GM04503 (cell line): ENCODE measurements around the gene KCNN4.
A peak's percentile ranks its signal among the peaks of the same experiment; 100 is the strongest.
"Not testable (repeated sequence)": the region's sequence is repeated elsewhere in the genome, so short reads cannot be mapped to it uniquely, and the experiment has no call there.

Experiments
- DNase-seq: peaks from one replicate; pipeline ENCODE4 v3.0.0-alpha.2; 2012; ENCODE audit warnings: low read depth

The KCNN4 gene

DNA sequence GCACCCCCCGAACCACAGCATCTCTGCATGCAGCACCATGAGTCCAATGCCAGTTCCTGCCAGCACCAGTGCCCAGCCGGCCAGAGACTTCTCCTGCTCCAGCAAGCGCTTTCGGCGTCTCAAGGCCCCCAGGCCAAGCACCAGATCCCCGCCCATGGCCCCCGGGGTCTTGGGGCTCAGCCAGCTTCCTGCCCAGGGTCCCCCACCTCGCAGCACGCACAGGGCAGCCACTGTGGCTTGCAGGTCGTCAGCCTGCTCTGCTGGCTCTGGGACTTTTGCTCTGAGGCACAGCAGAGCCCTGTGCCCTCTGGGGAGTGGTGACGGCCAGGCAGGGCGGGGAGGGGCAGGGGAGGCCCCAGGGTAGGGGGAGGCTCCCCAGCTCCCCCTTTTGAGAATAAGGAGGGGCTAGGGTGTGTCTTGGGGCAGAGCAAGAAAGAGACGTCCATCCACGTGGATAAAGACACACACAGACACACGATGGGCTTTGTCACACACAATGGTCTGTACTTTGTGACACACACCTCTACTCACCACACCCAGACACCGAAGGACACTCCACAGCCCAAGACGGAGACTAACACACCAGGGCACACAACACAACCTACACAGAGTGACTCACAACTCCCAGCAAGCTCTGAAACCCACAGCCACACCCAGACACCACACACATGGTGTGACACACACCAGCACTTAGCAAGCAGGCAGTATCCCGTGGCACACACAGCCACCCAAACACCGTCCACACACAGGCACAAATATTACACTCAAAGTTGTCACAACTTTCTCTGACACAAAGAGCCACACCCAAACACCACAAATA lies at the start of gene KCNN4:
Gene KCNN4, minus strand, starts transcription at position 268 of the 820 bp plus-strand sequence. Its CDS starts 112 bp downstream, at position 156.
- DNase-seq, result no peak

DNA sequence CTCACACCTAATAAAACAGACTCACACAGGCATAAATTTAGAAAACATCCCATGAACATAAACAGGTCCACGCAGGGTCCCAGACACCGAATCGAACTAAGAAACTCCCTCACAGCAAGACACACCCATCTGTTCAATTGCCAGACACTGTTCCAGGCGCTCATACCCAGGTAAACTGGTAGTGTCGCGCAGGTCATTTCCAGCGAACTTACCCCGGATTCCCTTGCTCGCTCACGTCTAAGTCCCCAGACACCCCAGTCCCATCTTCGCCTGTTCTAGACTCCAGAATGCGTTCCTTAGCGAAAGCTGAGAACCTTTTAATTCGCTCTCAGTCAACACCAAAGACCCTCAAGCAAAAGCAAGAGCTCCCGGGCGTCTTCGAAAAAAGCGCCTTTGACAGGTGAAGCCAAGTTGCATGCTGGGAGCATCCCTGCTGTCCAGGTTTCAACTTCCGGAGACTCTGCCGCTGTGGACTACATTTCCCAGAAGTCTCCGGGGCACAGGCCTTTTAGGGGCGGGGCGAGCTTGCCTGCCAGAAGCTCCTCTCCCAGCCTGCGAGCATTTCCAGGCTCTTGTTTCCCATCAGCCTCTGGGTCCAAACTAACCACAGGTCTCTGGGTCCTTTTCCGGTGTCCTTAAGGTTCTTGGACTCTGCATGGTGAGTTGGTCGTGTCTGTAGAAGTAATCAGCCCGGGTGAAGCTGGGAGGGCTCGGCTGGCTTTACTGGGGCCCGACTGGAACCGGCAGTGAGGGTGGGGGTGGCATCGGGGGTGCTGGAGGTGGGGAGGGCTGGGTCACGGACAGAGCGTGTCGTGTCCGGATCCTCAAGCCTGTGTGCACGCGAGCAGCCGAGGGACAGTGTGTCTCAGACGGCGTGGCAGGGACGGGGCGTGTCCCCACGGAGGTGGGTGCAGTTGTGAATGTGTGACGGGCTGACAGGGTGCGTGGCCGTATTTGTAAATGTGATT lies 46.3 kb upstream of the KCNN4 start, which contains the start of gene ZNF283:
Gene ZNF283, plus strand, starts transcription at position 535 of the 968 bp plus-strand sequence. CDS start 6,184 bp downstream, outside the sequence.
- DNase-seq, result peak; percentile 60

DNA sequence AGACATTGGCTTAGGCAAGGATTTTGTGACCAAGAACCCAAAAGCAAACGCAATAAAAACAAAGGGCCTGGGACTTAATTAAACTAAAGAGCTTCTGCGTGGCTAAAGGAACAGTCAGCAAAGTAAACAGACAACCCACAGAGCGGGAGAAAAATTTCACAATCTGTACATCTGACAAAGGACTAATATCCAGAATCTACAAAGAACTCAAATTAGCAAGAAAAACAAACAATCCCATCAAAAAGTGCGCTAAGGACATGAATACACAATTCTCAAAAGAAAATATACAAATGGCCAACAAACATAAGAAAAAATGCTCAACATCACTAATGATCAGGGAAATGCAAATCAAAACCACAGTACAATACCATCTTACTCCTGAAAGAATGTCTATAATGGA lies 43.8 kb upstream of the KCNN4 start:
- DNase-seq, result not testable (repeated sequence)

DNA sequence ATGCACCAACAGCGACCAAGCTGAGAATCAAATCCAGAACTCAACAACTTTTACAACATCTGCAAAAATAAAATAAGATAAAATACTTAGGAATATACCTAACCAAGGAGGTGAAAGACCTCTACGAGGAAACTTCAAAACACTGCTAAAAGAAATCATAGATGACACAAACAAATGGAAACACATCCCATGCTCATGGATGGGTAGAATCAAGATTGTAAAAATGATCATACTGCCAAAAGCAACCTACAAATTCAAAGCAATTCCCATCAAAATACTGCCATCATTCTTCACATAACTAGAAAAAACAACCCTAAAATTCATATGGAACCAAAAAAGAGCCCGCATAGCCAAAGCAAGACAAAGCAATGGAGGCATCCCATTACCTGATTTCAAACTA lies 43.1 kb upstream of the KCNN4 start:
- DNase-seq, result not testable (repeated sequence)

DNA sequence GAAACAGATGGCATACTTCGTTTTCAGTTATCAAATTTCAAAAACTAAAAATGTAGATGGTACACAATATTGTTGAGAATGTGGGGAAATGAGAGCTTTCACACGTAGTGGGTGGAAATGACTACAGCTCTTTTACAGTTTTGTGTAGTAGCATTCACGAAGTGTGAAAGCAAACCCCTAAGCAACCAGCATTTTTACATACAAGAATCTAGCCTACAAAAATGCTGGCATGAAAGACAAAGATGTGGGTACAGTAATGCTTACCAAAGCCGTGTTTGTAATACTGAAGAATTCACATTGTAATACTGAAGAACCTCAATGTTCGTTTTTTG lies 40.1 kb upstream of the KCNN4 start:
- DNase-seq, result no peak

DNA sequence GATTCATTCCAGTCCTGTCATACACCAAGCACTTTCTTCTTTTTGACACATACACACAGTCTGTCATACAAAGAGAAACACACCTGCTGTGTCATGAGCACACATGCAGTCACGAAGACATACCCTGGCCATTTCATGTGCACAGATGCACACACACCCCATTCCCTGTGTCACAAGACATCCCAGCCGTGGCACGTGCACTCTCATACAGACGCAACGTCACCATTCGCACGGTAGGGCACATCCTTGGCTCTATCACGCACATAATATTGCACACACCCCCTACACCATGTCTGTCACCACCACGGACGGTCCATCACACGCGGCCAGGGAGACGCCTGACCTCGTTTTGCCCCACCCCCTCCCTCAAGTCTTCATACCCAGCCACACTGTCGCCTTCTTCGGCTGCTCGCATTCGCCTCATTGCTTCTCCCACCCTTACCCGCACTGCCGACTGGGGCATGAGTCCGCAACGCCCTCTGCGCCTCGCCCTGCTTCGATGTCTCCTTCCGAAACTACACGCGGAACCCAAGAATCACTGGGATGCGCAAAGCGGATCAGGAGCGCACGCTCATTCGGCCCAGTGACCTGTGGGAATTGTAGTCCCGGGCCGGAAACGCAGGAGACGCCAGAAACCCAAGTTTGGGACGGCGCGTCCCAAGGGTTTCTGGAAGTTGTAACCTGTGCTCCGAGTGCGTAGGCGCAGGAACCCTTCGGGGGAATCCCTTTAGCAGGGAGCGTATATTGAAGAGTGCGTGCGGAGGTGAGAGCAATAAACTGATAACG lies 39.5 kb upstream of the KCNN4 start:
- peak; percentile 9 for DNase-seq

DNA sequence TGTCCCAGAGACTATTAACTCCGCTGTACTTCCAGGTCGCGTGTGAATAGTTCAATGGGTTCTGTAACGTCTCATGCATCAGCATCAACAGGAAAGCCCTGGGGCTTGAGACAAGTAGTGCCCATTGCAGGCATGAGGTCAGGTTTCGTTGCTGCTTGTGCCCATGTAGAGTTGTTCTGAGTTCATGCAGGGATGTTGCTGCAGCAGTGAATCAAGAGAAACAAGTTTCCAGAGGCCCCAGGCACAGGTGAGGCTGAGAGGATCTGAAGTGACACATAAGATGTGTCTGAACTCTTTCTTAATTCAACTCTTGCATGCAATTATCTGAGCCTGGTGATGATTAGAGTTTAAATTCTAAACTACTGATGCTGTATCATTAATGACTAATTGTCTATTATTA lies 37.7 kb upstream of the KCNN4 start:
- DNase-seq, result no peak

DNA sequence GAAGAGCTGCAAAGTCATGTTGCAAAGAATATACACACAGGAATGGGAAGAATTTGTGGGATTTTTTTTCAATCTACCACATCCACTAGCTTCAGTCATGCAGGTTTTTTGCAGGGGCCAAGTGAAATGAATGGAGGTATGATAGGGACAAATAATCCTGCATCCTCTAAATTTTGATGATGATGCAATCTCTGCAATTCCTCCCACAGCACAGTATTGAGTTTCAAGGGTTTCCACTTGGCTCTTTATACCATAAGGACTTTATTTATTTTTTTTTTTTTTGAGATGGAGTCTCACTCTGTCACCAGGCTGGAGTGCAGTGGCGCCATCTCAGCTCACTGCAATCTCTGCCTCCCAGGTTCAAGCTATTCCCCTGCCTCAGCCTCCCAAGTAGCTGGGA lies 36.7 kb upstream of the KCNN4 start:
- DNase-seq, result not testable (repeated sequence)

DNA sequence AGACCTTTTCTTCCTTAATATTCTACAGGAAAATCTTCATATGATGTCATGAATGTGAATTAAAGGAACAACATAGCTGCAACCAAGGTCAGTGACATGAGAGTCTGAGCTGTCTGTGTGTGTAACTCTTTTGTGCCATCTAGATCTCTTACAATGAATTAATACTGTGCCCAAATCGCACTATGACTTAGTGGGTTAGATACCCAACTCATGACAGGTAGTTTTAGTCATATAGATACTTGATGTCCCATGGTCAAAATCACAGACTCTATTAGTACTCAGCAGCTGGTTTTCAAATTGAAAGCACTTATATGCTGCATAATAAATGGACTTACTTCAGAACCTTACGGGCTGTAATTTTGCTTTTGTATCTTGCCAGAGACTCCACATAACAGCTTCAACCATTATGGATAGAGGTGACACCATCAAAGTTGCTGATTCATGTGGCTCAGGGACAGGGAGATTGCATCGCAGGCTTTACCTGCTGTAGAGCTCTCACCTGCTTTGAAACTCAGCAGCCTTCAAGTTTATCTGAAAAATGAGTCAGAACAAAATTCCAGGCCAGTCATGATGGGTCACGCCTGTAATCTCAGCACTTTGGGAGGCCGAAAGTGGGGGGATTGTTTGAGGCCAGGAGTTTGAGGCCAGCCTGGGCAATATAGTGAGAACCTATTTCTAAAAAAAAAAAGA lies 34.0 kb upstream of the KCNN4 start:
- DNase-seq, result no peak

DNA sequence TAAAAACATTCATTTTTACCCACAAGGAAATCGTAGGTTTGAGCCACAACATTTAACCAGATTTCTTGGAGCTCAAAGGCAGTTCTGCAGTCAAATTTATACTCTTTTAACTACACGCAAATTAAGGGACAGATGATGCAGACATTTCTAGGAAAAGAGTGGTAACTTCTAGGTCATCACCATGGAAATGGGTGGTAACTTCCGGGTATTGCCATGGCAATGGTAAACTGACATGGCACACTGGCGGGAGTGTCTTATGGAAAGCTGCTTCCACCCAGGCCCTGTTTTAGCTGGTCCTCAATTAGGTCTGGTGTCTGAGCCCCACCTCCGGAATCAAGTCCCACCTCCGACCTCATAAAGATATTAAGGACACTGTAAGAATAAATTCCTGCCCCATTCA lies 31.9 kb upstream of the KCNN4 start:
- no peak for DNase-seq

DNA sequence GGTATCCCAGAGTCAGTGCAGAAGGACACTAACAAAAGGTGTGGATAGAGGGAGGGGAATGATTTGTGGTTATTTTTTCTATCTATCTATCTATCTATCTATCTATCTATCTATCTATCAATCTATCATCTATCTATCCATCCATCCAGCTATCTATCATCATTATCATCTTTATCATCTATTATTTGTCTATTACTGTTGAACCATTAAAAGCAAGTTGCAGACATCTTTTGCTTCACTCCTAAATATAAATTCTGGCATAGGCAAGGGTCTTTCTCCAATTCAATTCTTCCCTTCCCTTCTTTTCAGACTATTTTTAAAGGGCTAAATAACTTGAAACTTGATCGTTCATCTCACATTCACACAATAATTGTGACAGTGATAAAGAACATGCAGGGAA lies 31.5 kb upstream of the KCNN4 start:
- DNase-seq, result no peak

DNA sequence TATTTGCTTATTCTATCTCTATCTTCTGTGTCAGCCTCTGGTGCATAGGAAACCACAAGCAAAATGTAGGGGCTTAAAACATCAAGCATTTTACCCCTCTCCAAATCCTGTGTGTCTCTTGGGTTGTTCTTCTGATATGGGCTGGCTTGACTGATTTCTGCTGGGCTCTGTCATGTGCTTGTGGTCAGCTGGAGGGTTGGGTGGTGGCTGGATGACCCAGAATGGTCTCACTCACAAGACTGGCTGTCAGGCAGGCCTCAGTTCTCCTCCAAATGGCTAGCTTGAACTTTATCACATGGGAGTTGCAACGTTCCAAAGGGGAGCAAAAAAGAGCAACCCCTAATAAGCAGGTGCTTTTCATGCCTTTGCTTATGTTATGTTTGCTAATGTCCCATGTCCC lies 31.1 kb upstream of the KCNN4 start:
- no peak for DNase-seq

DNA sequence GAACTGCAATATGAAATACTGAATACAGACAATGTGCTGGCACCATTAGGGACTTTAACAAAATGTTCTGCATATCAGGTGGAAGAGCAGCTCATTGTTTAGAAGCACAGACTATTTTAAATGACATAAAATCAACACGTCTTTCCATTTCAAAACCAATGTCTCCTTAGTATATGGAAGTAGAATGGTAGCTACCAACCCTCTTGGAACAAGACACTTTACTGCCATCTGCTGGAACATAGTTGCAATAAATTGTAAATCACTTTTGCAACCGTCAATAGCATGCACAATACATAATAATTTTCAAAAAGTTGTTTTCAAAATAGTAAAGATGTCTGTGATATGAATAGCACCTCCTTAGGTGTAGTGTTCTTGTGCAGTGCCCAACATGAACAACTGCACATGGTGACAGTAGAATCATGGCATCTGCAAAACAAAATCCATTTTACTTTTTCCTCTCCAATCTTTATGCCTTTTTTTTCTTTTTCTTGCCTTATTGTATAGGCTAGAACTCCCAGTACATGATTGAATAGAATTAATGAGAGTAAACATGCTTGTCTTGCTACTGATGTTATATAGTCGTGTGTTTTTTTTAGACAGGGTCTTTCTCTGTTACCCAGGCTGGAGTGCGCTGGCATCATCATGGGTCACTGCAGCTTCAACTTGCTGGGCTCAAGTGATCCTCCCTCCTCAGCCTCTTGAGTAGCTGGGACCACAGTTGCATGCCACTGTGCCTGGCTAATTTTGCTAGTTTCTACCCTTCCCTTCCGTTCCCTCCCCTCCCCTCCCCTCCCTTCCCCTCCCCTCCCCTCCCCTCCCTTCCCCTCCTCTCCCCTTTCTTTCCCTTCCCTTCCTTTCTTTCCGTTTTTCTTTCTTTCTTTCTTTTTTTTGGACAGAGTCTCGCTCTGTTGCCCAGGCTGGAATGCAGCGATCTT lies 29.3 kb upstream of the KCNN4 start:
- DNase-seq, result no peak

DNA sequence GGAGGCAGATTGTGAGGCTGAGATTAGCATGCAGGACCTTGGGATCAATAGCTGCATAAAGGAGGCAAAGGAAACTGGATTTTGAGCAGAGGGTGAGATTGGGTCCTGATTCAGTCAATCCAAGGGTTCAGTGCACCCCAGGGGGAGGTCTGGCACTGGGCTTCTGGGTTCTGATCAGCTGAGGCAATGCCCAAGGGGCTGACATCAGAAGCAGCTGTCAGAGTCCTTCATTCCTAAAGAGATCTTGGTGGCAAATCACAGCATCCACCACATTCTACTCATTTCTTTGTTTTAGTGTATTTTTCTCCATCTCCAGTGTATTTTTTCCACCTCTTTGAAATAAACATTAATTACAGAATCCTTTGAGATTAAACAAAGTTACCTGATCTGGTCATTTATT lies 26.9 kb upstream of the KCNN4 start:
- no peak for DNase-seq

DNA sequence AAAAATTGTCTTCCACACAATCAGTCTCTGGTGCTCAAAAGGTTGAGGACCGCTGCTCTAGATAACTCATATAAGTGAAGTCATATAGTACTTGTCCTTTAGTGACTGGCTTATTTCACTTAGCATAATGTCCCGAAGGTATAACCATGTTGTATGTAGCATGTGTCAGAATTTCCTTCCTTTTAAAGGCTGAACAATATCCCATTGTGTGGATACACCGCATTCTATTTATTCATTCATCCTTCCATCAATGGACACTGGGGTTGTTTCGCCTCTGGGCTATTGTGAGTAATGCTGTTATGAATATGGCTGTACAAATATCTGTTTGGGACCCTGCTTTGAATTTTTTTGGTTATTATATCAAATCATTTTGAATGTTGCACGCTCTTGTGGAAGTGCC lies 26.1 kb upstream of the KCNN4 start:
- DNase-seq, result no peak

DNA sequence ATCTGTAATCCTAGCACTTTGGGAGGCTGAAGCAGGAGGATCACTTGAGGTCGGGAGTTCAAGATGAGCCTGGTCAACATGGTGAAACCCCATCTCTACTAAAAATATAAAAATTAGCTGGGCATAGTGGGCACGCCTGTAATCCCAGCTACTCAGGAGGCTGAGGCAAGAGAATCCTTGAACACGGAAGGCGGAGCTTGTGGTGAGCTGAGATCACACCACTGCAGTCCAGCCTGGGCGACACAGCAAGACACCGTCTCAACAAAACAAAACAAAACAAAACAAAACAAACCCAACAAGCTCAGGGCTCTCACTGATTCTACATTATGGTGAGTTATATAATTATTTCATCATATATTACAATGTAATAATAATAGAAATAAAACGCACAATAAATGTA lies 25.6 kb upstream of the KCNN4 start:
- DNase-seq, result not testable (repeated sequence)

DNA sequence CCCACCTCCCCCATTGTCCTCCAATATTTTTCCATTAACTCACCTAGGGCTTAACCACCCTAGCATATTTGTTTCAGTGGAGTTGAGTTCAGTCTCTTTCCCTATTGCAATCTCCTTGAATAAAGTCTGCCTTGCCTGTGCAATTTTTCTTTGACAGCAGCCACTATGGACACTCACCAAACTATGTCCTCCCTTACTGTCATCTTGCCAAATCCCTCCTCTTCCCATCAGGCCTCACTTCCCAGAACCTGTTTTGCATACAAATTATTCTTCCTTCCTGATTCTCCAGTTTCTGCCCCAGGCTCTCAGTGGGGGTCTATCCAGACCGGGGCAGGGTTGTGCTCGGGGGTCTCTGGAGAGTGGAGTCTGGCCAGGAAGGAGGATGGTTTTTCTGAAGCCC lies 23.7 kb upstream of the KCNN4 start:
- DNase-seq, result no peak

DNA sequence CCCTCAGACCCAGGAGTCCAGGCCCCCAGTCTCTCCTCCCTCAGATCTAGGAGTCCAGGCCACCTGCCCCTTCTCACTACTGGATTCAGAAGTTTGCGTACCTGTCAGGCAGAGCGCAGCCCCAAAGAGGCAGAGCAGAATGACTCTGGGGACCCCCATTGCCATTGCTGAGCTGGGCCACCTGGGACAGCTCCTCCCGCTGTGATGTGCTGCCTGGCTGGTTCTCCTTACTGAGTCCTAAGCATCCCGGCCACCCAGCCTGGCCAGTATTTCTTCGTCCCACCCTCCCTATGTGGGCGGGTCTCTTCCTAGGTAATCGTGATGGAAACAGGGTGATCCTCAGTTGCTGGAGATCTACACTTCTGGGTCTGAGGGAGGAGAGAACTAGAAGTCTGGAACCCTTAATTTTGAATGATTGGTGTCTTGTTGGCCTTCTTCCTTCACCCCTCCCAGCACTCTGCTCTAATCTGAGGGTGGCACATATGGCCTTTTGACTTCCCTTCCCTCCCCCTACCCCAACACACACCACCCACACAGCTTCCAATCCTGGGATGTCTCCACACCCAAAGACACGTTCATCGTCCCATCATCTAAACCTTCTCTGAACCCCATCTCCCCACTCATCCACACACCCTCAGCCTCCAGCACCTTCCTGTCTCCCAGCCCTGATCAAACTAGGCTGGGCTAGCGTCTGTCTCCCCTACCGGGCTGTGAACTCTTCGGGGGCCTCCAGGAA lies 21.6 kb upstream of the KCNN4 start, which contains the start of gene LYPD5:
Gene LYPD5, minus strand, starts transcription at position 232 of the 736 bp plus-strand sequence. Its CDS starts 67 bp downstream, at position 165.
- DNase-seq, result no peak

DNA sequence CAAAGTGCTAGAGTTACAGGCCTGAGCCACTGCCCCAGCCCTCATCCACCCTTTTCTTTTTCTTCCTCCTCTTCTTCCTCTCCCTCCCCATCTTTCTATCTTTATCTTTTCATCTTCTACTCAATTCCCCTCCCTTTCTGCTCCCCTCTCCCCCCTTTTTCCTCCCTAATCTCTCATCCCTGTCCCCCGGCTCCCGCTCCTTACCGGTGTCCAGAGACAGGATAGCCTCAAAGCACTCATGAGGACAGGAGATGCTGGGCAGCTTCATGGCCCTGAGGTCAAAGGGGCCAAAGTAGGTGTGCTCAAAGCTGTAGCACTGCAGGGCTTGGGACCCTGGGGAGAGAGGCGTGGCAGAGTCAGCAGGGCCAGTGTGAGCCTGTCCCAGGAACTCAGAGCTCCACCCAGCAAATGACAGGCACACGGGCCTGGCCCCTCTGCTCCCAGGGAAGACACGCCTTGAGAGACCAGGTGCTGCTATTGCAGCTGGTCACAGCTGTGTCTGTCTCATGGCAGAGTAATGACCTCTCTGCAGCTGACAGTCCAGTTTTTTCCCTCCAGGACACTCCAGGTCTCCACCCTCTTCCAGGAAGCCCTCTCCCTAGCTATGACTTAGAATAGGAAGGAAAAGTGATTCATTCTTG lies 18.8 kb upstream of the KCNN4 start:
- DNase-seq, result no peak
